DMS114 treated with DMSO at 0.1 percent for 48 hours (cell line): ENCODE measurements around the gene FBXO44.

ENCODE experiments used
- DNase-seq: peaks from one replicate; lab custom pipeline; 2025; ENCODE audit not compliant: unreplicated experiment; lab: John Stamatoyannopoulos, UW

The FBXO44 gene

DNA sequence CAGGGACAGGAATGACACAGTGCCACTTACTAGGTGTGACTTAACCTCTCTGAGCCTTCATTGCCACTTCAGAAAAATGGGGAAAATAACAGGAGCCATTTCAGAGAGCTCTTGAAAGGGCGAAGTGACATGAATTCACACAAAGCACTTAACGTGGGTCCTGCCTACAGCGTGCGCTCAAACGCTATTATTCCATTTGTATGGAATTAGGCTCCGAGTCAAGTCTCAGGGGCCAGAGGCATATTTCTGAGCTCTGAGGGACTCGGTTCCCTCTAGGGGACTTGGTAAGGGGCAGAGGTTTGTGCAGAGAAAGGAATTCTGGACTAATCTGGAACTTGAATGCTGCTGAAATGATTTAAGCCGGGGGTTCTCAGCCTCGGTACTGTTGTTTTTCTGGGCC is 50.9 kb downstream of the FBXO44 start:
- no peak for DNase-seq

DNA sequence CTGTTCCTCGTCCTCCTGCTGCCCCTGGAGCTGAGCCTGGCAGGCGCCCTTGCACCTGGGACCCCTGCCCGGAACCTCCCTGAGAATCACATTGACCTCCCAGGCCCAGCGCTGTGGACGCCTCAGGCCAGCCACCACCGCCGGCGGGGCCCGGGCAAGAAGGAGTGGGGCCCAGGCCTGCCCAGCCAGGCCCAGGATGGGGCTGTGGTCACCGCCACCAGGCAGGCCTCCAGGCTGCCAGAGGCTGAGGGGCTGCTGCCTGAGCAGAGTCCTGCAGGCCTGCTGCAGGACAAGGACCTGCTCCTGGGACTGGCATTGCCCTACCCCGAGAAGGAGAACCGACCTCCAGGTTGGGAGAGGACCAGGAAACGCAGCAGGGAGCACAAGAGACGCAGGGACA is 51.6 kb downstream of the FBXO44 start:
- no peak for DNase-seq

DNA sequence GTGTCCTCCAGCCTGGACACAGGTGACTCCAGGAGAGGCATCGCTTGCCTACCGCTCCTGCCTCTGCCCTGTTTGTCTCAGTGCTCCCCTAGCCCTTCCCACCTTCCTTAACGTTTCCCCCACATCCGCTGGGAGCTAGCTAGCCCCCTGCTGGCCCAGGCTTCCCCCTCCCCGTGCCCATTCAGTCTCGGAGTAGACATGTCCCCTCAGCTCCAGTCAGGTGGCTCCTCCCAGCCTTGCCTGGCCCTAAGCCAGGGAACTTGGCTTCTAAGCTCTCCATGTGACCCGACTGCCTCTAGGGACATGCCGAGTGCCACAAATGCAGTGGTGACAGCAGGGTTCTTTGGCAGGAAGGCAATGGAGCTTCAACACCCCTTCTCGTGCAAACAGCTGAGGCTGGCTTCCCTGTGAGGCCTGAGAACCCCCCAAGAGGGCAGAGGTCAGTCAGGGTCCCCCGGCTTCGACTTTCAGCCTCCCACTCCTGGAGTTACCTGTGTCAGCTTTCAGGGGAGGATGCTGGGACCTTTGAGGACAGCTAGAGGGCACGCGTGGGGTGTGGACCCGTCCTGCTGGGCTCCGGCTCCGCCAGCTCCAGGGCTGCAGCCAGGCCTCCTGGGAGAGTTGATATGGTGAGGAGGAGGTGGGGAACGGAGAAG is 53.1 kb downstream of the FBXO44 start:
- DNase-seq: no peak

DNA sequence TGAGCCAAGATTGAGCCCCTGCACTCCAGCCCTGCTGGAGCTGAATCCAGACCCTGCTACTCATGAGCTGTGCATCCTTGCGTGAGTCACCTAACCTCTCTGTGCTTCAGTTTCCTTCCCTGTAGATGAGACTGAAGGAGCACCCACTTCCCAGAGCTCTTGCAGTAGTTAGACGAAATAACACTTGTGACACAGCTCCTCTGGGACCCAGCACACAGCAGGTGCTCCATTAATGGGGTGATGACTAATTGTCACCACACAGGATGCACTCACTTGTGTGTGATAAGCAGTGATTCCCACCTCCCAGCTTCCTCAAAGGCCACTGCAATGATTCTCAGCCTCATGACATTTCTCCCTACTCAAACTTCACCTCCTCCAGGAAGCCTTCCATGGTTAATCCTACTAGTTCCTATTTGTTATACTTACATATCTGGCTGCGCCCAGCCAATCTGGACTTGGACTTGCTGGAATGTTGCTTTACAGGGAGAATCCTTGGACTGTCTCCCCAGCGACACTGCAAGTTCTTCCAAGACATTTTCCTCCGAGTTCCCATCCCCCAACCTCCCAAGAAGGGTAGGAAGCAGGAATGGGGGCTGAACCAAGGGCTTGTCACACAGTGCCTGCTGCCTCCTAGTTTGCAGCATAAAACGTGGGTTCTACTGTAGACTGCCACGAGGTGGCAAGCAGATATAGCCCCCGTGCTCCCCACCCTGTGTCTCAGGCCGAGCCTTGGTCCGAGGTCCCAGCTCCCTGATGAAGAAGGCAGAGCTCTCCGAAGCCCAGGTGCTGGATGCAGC is 54.1 kb downstream of the FBXO44 start:
- no peak for DNase-seq

GRCh38 chr1:11711490-11711889 is 56.8 kb downstream of the FBXO44 start:
- DNase-seq: no peak

DNA sequence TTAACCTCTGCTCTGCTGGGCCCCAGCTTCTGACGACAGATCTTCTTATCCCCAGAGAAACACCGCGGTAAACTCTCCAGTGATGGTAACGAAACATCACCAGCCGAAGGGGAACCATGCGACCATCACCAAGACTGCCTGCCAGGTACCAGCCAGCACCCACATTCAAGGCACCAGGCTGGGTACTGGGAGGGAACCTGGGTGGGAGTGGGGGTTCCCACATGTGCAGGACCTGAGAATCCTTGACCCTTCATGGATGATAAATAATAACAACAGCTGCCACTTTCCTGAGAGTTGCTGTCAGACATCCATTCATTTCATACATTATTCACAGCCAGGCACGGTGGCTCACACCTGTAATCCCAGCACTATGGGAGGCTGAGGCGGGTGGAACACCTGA is 57.6 kb downstream of the FBXO44 start:
- no peak for DNase-seq
